IMR-90 (cell line): ENCODE data around the gene ONECUT1.
A peak's percentile ranks its signal among the peaks of the same experiment; 100 is the strongest.

Experiments used
- BHLHE40 ChIP-seq: fragments of 150-350 bp; IDR thresholded peaks from 2 replicates; pipeline ENCODE4 v1.6.1; 2016; ENCODE audit warnings: mild to moderate bottlenecking, low read depth, low read length
- CEBPB ChIP-seq: IDR thresholded peaks from 2 replicates; pipeline ENCODE4 v1.6.1; 2012; ENCODE audit warnings: low read depth, low read length, improper control_type of control experiment
- CHD1 ChIP-seq: IDR thresholded peaks from 2 replicates; pipeline ENCODE4 v1.6.1; 2012; ENCODE audit warnings: low read depth, low read length, improper control_type of control experiment
- MAFK ChIP-seq: IDR thresholded peaks from 2 replicates; pipeline ENCODE4 v1.6.1; 2012; ENCODE audit warnings: low read depth, low read length, improper control_type of control experiment
- MXI1 ChIP-seq: IDR thresholded peaks from 2 replicates; pipeline ENCODE4 v1.6.1; 2012; ENCODE audit warnings: low read depth, mild to moderate bottlenecking, low read length, moderate library complexity, borderline replicate concordance
- POLR2A ChIP-seq: IDR thresholded peaks from 2 replicates; pipeline ENCODE4 v1.6.1; 2012; ENCODE audit warnings: mild to moderate bottlenecking, low read depth, low read length
- RAD21 ChIP-seq: IDR thresholded peaks from 2 replicates; pipeline ENCODE4 v1.6.1; 2012; ENCODE audit warnings: low read length, improper control_type of control experiment
- RCOR1 ChIP-seq: IDR thresholded peaks from 2 replicates; pipeline ENCODE4 v1.6.1; 2012; ENCODE audit warnings: mild to moderate bottlenecking, low read length, improper control_type of control experiment; ENCODE audit not compliant: insufficient replicate concordance
- RFX5 ChIP-seq: IDR thresholded peaks from 2 replicates; pipeline ENCODE4 v1.8.0; 2012; ENCODE audit warnings: low read depth, mild to moderate bottlenecking, low read length, moderate library complexity
- SMC3 ChIP-seq: fragments of 150-350 bp; IDR thresholded peaks from 2 replicates; pipeline ENCODE4 v1.6.1; 2016; ENCODE audit warnings: low read depth, mild to moderate bottlenecking, antibody characterized with exemption, low read length, moderate library complexity
- TF ChIP-seq, protein P1 (sequence below): conservative IDR thresholded peaks from 2 replicates; pipeline ENCODE4 v1.5.1; 2012; ENCODE audit warnings: mild to moderate bottlenecking, low read depth, low read length, improper control_type of control experiment
- TF ChIP-seq, protein P2 (sequence below): fragments of 150-350 bp; IDR thresholded peaks from 2 replicates; pipeline ENCODE4 v1.6.1; 2017; ENCODE audit warnings: mild to moderate bottlenecking, antibody characterized with exemption, low read length, low read depth
- TF ChIP-seq, protein P3 (sequence below): fragments of 150-350 bp; IDR thresholded peaks from 2 replicates; pipeline ENCODE4 v1.6.1; 2016; ENCODE audit warnings: low read depth, mild to moderate bottlenecking, low read length, moderate library complexity, borderline replicate concordance

DNA sequence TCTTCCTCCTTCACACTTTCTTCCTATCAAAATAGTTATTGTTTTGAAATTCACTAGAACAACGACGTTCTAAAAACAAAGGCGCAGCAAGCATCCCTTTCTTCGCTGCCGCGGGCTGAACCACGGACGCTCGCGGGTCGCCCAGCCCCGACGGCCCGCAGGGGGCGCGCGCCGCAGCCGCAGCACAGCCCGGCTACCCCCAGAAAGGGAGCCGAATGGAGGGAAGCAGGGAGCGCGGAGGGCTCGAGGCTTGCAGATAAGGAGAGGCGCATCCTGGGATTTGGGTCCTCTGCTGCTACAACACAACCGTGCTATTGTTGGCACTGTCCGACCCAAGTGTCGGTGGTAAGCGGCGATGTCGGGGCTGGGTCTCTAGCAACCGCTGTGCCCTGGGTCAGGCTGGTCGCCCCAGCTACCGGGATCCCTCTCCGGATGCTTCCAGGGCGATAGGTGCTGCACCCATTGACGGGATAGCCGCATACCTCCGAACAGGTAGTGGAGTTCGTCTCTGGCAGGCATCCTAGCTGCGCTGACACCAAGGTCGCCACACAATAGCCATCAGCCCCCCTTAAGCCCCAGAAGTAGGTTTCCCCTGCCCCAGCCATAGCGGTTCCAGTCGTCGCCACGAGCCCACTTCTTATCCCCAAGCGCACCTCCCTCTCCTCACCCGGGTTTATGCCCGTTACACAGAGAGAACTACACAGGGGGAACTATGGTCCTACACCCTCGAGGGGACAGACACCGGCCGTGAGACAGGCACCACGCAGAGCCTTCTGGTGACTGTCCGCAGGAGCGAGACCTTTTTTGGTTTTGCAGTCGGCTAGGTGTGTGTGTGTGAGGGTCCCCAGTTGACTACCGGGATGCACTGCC, 6.0 kb downstream of the ONECUT1 start:
- TF ChIP-seq POLR2A (no peak), CHD1 (no peak), RFX5 (no peak), CEBPB (no peak), SMC3 (no peak), RAD21 (no peak), BHLHE40 (no peak), MAFK (no peak), RCOR1 (no peak), MXI1 (no peak)
- TF ChIP-seq, protein P1, sequence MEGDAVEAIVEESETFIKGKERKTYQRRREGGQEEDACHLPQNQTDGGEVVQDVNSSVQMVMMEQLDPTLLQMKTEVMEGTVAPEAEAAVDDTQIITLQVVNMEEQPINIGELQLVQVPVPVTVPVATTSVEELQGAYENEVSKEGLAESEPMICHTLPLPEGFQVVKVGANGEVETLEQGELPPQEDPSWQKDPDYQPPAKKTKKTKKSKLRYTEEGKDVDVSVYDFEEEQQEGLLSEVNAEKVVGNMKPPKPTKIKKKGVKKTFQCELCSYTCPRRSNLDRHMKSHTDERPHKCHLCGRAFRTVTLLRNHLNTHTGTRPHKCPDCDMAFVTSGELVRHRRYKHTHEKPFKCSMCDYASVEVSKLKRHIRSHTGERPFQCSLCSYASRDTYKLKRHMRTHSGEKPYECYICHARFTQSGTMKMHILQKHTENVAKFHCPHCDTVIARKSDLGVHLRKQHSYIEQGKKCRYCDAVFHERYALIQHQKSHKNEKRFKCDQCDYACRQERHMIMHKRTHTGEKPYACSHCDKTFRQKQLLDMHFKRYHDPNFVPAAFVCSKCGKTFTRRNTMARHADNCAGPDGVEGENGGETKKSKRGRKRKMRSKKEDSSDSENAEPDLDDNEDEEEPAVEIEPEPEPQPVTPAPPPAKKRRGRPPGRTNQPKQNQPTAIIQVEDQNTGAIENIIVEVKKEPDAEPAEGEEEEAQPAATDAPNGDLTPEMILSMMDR, result peak; percentile 20; the same call in 1 of the 2 replicates
- TF ChIP-seq, protein P2, sequence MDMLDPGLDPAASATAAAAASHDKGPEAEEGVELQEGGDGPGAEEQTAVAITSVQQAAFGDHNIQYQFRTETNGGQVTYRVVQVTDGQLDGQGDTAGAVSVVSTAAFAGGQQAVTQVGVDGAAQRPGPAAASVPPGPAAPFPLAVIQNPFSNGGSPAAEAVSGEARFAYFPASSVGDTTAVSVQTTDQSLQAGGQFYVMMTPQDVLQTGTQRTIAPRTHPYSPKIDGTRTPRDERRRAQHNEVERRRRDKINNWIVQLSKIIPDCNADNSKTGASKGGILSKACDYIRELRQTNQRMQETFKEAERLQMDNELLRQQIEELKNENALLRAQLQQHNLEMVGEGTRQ, result no peak
- TF ChIP-seq, protein P3, sequence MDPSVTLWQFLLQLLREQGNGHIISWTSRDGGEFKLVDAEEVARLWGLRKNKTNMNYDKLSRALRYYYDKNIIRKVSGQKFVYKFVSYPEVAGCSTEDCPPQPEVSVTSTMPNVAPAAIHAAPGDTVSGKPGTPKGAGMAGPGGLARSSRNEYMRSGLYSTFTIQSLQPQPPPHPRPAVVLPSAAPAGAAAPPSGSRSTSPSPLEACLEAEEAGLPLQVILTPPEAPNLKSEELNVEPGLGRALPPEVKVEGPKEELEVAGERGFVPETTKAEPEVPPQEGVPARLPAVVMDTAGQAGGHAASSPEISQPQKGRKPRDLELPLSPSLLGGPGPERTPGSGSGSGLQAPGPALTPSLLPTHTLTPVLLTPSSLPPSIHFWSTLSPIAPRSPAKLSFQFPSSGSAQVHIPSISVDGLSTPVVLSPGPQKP, result no peak
